Fibroblast of skin of left quadriceps (primary cell): ENCODE measurements around the gene BANP.
"Not testable (repeated sequence)": the region's sequence is repeated elsewhere in the genome, so short reads cannot be mapped to it uniquely, and the experiment has no call there.

Experiments
- DNase-seq, 2 experiments: peaks; one replicate each; pipeline ENCODE4 v3.0.0-alpha.2; 2013; ENCODE audit warnings: low read depth in 2 of 2

Gene BANP

GRCh38 chr16:88014954-88015805, 63.9 kb downstream of the BANP start:
- DNase-seq = no peak

GRCh38 chr16:88015806-88016140, 64.5 kb downstream of the BANP start:
- DNase-seq = no peak

DNA sequence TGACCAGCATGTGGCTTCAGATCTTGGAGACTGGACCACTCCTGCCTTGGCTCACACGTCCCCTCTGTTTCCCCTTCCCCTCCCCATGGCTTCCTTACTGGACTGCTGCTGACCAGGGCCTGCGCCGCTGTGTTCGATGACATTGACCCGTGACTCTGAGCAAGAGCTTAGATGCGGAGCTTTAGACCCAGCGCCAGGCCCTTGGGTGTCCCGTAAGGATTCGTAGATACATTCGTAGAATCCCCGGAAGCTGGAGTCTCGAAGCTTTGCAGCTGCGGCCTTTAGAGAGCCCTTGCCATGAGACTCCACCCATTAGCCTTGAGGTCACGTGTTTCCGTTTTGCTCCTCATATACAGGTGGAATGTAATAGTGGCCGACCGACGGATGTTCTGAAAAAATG, 65.2 kb downstream of the BANP start:
- not testable (repeated sequence) for DNase-seq

DNA sequence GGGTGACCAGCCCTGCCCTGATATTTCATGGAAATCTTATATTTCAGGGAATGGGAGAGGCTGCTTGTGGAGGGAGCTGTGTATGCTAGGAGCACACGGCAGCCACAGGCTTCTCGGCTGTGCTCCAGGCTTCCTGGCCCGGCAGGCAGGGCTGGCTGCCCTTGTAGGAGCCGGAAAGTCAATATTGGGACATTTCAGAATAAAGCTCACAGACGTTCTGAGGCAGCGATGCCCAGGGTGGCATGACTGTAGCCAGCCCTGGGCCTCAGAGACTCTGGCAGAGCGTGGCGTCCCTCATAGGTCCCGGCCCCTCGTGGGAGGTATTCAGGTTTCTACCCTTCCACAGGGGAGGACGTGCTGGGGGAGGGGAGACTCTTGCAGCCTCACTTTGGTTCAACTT, 65.7 kb downstream of the BANP start:
- no peak for DNase-seq

DNA sequence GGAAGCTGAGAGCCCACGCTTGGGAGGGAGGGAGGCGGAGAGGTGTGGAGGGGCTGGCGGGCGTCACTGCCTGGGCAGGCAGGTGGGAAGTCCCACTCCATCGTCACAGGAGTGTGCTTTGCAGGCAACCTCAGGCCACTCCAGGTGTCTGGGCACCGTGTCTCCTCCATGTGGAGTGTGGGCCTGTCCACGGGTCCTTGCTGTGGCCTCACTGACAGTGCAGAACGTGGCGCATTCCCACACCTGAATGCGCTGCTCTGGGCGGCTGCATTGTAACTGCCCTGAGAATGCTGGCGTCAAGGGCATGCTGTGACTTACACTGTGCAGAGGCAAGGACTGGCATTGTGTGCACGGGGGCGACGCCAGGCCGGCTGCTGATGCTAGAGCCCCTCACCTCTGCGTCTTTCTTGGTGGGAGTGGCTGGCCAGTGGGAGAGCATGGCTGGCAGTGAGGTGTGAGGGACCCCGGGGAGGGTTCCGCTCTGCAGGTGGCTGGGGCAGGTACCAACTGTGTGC, 66.4 kb downstream of the BANP start:
- DNase-seq = no peak

DNA sequence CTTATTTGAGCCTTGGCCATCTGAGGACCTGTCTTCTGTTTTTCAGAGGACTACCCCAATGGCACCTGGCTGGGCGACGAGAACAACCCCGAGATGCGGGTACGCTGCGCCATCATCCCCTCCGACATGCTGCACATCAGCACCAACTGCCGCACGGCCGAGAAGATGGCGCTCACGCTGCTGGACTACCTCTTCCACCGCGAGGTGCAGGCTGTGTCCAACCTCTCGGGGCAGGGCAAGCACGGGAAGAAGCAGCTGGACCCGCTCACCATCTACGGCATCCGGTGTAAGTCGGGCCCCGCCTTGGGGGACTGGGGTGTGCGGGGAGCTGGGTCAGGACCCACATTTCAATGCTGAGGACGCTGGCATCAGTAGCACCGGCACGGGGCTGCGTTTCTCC, 67.1 kb downstream of the BANP start:
- not testable (repeated sequence) for DNase-seq

DNA sequence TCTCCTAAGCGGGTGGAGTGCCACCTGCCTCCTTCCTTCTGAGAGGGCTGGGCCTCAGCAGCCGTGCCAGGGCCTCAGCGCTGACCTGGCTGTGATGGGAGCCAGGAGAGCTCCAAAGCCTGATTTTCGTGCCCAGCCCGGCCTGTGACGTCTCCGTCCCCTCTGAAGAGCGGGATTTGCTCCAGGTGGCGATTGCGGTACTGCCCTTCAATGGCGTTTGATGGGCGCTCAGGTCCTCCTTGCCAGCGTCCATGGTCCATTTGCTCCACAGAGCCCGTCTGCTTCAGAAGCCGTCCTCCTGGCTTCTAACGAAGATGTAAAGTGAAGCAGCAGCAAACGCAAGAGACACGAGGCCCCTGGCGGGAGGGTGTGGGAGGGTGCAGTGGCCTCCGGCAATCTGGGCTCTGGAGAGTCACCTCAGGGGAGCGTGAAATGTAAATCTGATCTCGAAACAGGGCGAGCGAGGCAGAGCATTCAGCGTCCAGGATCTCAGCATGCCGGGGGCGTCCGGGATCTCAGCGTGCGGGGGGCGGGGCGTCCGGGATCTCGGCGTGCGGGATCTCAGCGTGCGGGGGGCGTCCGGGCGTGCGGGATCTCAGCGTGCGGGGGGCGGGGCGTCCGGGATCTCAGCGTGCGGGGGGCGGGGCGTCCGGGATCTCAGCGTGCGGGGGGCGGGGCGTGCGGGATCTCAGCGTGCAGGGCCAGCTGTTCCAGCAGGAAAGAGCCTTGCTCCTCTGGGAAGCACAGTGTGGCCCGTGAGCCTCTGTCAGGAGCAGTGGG, 68.0 kb downstream of the BANP start:
- DNase-seq = not testable (repeated sequence)

- DNase-seq = no peak
Measured at GRCh38 chr16:88019821-88020515, 68.7 kb downstream of the BANP start.

DNA sequence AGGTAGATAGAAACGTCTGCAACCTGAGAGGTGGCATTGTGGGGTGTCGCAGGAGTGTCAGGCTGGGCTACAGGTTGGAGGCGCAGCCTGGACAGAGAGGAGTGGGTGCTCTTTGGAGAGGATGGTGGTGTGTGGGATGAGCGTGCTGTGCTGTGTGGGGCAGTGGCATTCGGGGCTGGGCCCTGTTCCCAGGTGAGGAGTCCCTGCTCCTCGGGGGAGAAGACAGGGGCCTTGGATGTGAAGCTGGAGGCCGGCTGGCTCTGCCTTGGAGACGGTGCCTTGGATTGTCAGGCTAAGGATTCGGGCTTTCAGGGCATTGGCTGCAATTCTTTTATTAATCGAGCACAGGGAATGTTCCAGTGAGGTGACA, 69.3 kb downstream of the BANP start:
- no peak for DNase-seq

- not testable (repeated sequence) for DNase-seq
Measured at GRCh38 chr16:88021041-88021970, 70.1 kb downstream of the BANP start.

GRCh38 chr16:88022076-88023042, 71.1 kb downstream of the BANP start:
- DNase-seq = no peak

- DNase-seq = no peak
Measured at GRCh38 chr16:88023366-88023765, 72.1 kb downstream of the BANP start.

DNA sequence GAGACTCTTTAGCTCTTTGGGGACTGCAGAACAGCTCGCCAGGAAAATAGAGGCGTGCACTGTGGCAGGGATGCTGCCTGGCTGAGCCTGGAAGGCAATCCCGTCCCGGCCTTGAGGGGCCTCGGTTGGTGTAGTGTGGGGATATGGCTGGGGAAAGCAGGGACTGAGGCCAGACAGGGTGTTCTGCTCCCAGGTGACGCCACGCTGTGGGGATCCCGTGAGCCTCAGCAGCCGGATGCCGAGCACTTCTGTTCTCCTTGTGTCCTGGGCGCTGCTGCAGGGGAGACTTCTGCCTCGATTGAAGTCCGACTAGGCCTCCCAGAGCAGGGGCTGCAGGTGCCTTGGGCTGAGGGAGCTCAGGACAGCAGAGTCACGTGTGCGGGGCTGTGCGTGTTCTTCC, 72.6 kb downstream of the BANP start:
- DNase-seq = no peak

DNA sequence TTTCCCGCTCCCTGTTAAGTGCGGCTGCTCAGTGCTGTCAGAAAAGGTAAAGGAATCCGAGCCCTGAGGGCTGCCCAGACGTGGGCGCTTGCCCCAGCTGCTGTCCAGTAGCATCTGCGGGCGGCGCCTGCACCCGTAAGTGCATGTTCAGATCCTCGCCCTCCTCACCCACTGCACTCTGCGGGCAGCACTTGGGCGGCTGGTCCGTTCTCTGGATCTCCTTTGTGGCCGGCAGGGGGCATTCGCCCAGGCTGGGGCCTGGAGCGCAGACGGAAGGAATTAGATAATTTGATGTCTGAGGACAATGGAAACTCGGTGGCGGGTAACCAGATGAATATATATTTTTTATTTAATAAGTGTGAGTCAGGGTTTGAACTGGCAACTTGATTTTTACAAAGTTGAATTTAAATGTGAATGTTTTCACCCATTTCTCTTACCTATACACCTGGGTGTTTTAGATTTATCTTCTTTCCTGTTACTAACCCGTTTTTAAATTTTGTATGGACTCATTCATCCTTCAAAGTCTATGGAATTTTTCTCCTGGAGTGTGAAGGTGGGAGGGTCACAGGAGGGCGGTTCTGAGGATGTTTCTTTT, 73.4 kb downstream of the BANP start:
- peak; percentile 12 for DNase-seq

DNA sequence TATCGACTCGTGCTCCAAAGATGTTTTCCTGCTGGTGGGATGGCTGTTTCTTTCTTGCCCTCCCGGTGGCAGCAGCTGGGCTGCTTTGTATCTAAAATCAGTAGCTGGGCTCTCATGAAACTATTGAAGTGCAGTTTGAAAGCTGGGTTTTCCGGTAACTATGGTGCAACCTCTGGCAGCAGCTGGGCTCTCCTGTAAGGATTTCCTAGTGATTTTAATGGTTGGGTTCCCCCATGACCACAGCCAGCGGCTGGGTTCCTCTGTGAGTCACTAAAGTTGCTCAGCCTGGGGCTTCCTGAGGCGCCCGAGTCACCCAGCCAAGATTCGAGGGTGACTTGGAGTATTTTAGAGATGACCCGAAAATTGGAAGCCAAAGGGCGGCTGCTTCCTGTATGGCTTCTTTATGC, 73.9 kb downstream of the BANP start:
- DNase-seq = peak; percentile 47 to 52

- not testable (repeated sequence) for DNase-seq
Measured at GRCh38 chr16:88025828-88026555, 74.8 kb downstream of the BANP start.

DNA sequence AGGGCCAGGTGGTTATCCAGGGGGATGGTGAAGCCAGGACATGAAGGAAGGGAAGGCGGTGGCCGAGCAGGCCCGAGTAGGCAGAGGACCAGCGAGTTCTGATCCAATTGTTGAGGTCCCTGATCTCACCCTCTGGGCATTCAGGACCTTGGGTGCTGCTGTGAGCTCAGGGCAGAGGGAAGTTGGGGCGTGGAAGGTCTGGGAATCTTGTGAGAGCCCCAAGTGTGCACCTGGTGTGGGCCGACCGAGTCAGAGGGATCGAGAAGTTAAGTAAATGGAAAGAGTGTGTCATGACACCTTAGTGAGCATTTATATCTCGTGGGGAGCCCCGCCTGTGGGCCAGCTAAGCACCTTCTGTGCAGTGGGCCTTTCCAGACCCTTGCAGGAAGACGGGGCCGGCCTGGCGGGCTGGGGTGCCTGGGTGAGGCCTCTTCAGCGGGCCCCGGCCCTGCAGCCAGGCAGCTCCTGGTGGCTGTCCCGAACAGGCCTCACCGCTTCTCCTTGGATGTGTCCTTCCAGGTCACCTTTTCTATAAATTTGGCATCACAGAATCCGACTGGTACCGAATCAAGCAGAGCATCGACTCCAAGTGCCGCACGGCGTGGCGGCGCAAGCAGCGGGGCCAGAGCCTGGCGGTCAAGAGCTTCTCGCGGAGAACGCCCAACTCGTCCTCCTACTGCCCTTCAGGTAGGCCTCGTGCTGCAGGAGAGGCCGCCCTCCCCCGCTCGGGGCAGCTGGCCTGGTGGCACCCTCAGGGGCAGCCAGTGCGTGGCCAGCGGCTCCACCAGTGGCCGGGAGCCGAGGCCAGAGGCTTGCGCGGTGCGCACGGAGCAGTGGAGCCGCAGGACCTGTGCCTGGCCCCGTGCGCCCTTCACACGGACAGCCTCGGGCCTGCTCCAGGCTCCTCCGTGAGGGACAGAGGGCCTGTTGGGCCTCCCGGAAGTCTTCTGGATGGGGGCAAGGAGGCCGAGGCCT, 76.0 kb downstream of the BANP start:
- no peak for DNase-seq
